Endothelial cell of umbilical vein (primary cell): ENCODE data around the gene AGRN. TPM values are rescaled to one million over a fixed set of nuclear protein-coding genes. Genes with fewer than 3 reads are reported as not detected.

Source experiments
- BruUV-seq: library from RNA; stranded (reverse); fragments of 400-500 nt; replicated peaks from 2 replicates; lab custom pipeline; 2021; lab: Mats Ljungman, UMichigan
- CTCF ChIA-PET: fragments of 300-600, 350-600 bp; sonication (Branson Sonifier 250); formaldehyde crosslinking; loops from one replicate; lab custom pipeline; 2021; ENCODE audit warnings: antibody characterized with exemption, inconsistent platforms; lab: Charles Lee
- POLR2A ChIA-PET: fragments of 300-600, 350-600 bp; sonication (Branson Sonifier 250); formaldehyde crosslinking; loops from one replicate; lab custom pipeline; 2021; ENCODE audit warnings: antibody characterized with exemption, inconsistent platforms; lab: Charles Lee
- DNase-seq: peaks from one replicate; pipeline ENCODE4 v3.0.0-alpha.2; 2011; ENCODE audit warnings: low read depth, low spot score
- FAIRE-seq: peaks from 2 replicates; lab custom pipeline; 2011; peaks lifted over from hg19 to GRCh38; lab: Jason Lieb, UNC
- H2AFZ ChIP-seq: 2 replicates; pipeline ENCODE4 v1.6.0; 2012; ENCODE audit warnings: low read depth, low read length, control low read depth, inconsistent platforms
- H3K27ac ChIP-seq: 2 replicates; pipeline ENCODE4 v1.5.1; 2011; ENCODE audit warnings: low read depth, mild to moderate bottlenecking, control low read depth, low read length, moderate library complexity; ENCODE audit not compliant: insufficient read depth
- H3K27me3 ChIP-seq, 2 experiments: 2 replicates each; pipeline versions ENCODE4 v1.6.0 to v1.6.1; 2011; ENCODE audit warnings: low read length in 2 of 2, mixed read lengths in 1 of 2; ENCODE audit not compliant: control insufficient read depth in 2 of 2, insufficient read depth in 2 of 2
- H3K36me3 ChIP-seq, 2 experiments: 2 replicates in 1 of 2; 3 replicates in 1 of 2; pipeline ENCODE4 v1.5.1; 2011; ENCODE audit warnings: low read length in 2 of 2, mild to moderate bottlenecking in 1 of 2, moderate library complexity in 1 of 2; ENCODE audit not compliant: control insufficient read depth in 2 of 2, insufficient read depth in 2 of 2; ENCODE audit errors: extremely low read depth in 1 of 2
- H3K4me1 ChIP-seq: 3 replicates; pipeline ENCODE4 v1.5.1; 2011; ENCODE audit warnings: mild to moderate bottlenecking, low read length; ENCODE audit not compliant: control insufficient read depth, insufficient read depth; ENCODE audit errors: extremely low read depth
- H3K4me2 ChIP-seq: 2 replicates; pipeline ENCODE4 v1.6.1; 2011; ENCODE audit warnings: low read length, control low read depth, mixed read lengths; ENCODE audit not compliant: insufficient read depth
- H3K4me3 ChIP-seq, 3 experiments: fragments of 200-600 bp in 1 of 3; sonication (generic), shearing (Covaris generic) in 1 of 3; replicated peaks in 1 of 3; 2 replicates each; pipeline ENCODE4 v1.5.1; 2011 to 2016; ENCODE audit warnings: control low read depth in 3 of 3, low read length in 3 of 3, mild to moderate bottlenecking in 2 of 3, inconsistent platforms in 1 of 3, low read depth in 1 of 3, moderate library complexity in 1 of 3; ENCODE audit not compliant: insufficient read depth in 1 of 3
- H3K79me2 ChIP-seq: 2 replicates; pipeline ENCODE4 v1.6.0; 2012; ENCODE audit warnings: low read length, inconsistent platforms; ENCODE audit not compliant: control insufficient read depth, insufficient read depth
- H3K9ac ChIP-seq: replicated peaks from 2 replicates; pipeline ENCODE3; 2011; ENCODE audit warnings: low read length, control low read depth; ENCODE audit not compliant: insufficient read depth; ENCODE audit errors: extremely low read depth
- H3K9me1 ChIP-seq: replicated peaks from 3 replicates; pipeline ENCODE4 v1.6.0; 2011; ENCODE audit warnings: mild to moderate bottlenecking, low read length; ENCODE audit not compliant: control insufficient read depth, insufficient read depth; ENCODE audit errors: extremely low read depth
- H3K9me3 ChIP-seq: replicated peaks from 2 replicates; pipeline ENCODE4 v1.5.1; 2012; ENCODE audit warnings: low read length, inconsistent platforms; ENCODE audit not compliant: control insufficient read depth, insufficient read depth
- H4K20me1 ChIP-seq: replicated peaks from 2 replicates; pipeline ENCODE3; 2011; ENCODE audit warnings: mild to moderate bottlenecking, low read length; ENCODE audit not compliant: control insufficient read depth, insufficient read depth; ENCODE audit errors: extremely low read depth
- CTCF ChIP-seq, 2 donors: IDR thresholded peaks; 1 replicate in 1 of 2; 2 replicates in 1 of 2; pipeline ENCODE4 v1.5.1; 2011; ENCODE audit warnings: low read length in 2 of 2, mild to moderate bottlenecking in 2 of 2, moderate library complexity in 2 of 2, control low read depth in 1 of 2, inconsistent platforms in 1 of 2, low read depth in 1 of 2; ENCODE audit not compliant: insufficient read depth in 1 of 2; ENCODE audit errors: extremely low read depth in 1 of 2
- EZH2 ChIP-seq: IDR thresholded peaks from 2 replicates; pipeline ENCODE4 v1.6.1; 2012; ENCODE audit warnings: borderline replicate concordance, low read depth, mild to moderate bottlenecking, moderate library complexity, low read length, inconsistent platforms; ENCODE audit not compliant: severe bottlenecking
- FOS ChIP-seq: IDR thresholded peaks from 2 replicates; pipeline ENCODE4 v1.6.1; 2011; ENCODE audit warnings: mild to moderate bottlenecking, low read length, moderate library complexity, borderline replicate concordance; ENCODE audit not compliant: insufficient read depth
- GATA2 ChIP-seq: IDR thresholded peaks from 2 replicates; pipeline ENCODE4 v1.7.0; 2011; ENCODE audit warnings: low read depth, mild to moderate bottlenecking, moderate library complexity, mixed read lengths, low read length; ENCODE audit not compliant: insufficient read length, insufficient read depth
- JUN ChIP-seq: IDR thresholded peaks from 2 replicates; pipeline ENCODE4 v1.6.1; 2011; ENCODE audit warnings: borderline replicate concordance, low read depth; ENCODE audit not compliant: insufficient read length, insufficient read depth
- MAX ChIP-seq: IDR thresholded peaks from 2 replicates; pipeline ENCODE4 v1.6.1; 2011; ENCODE audit not compliant: insufficient read depth, insufficient read length
- MYC ChIP-seq: IDR thresholded peaks from one replicate; pipeline ENCODE4 v1.6.1; 2011; ENCODE audit warnings: mild to moderate bottlenecking, low read depth, low read length
- POLR2A ChIP-seq: IDR thresholded peaks from 2 replicates; pipeline ENCODE4 v1.6.1; 2012; ENCODE audit warnings: low read depth, mild to moderate bottlenecking, control low read depth, low read length
- POLR2AphosphoS5 ChIP-seq: IDR thresholded peaks from 2 replicates; pipeline ENCODE4 v1.6.1; 2012; ENCODE audit warnings: low read depth, mild to moderate bottlenecking, control low read depth, low read length, moderate library complexity; ENCODE audit not compliant: insufficient read depth
- dilution Hi-C: fragments of 300-500 bp; cut with MboI; formaldehyde crosslinking; loops from one replicate; pipeline ENCODE4 v1.15.0; 2019; ENCODE audit warnings: low sequenced_read_pairs; ENCODE audit not compliant: extremely low pct_ligation_motif_present
- intact Hi-C: fragments of 100-400 bp; cut with micrococcal nuclease; formaldehyde crosslinking; loops from one replicate; pipeline ENCODE4 v1.10.0; 2022
- polyA plus RNA-seq, 4 experiments: library from polyadenylated mRNA; depleted of rRNA in 3 of 4; stranded (reverse) in 3 of 4; unstranded in 1 of 4; fragments of >200 nt; gene quantifications; 2 replicates each; pipeline versions ENCODE4 v1.2.1 to v1.2.3, GENCODE V29; 2011 to 2012; ENCODE audit warnings: missing spikeins in 1 of 4
- total RNA-seq: library from RNA; stranded (reverse); gene quantifications from 2 replicates; pipeline ENCODE4 v1.2.3, GENCODE V29; 2021

Gene AGRN
- total and polyA plus RNA-seq, 2 donors (not counting 3 experiments of a cell fraction or from before 2014, with no cell fraction given), result 66.6 to 67.8 TPM

GRCh38 chr1:1099506-1100183 is 79.7 kb downstream of the AGRN start:
- H3K9me3 ChIP-seq, result no peaks in the 10 kb centered on the region
- H4K20me1 ChIP-seq, result no peaks in the 10 kb centered on the region
- no peak overlapping the region for H3K4me2 ChIP-seq
- no peak for TF ChIP-seq EZH2
- TF ChIP-seq FOS, result no peak
- TF ChIP-seq JUN, result no peak
- TF ChIP-seq POLR2A, result no peak
- DNase-seq (no peak), FAIRE-seq (no peak)
- no peak overlapping the region for H3K27ac ChIP-seq
- no peak overlapping the region for H3K4me3 ChIP-seq
- POLR2A ChIA-PET, result no interaction called here
- no peak overlapping the region for H2AFZ ChIP-seq
- H3K9me1 ChIP-seq, result no peaks in the 10 kb centered on the region
- no peaks in the 10 kb centered on the region for H3K79me2 ChIP-seq
- no peak overlapping the region for H3K9ac ChIP-seq
- H3K27me3 ChIP-seq, result no peaks in the 10 kb centered on the region
- BruUV-seq, result no TSS peak
- CTCF ChIA-PET, result no interaction called here
- intact Hi-C loops, result no loop called here
- no peaks in the 10 kb centered on the region for H3K4me1 ChIP-seq
- no peaks in the 10 kb centered on the region for H3K36me3 ChIP-seq
- dilution Hi-C loops, result no loop called here

GRCh38 chr1:1100296-1100695 is 80.4 kb downstream of the AGRN start:
- POLR2A ChIA-PET, result no interaction called here
- no TSS peak for BruUV-seq
- no peak for TF ChIP-seq POLR2A
- TF ChIP-seq POLR2AphosphoS5, result no peak
- no peak for TF ChIP-seq EZH2
- no peak for TF ChIP-seq GATA2
- no peak for TF ChIP-seq MAX
- no peak for TF ChIP-seq FOS
- TF ChIP-seq MYC, result no peak
- TF ChIP-seq JUN, result no peak
- TF ChIP-seq CTCF (IDR thresholded peaks at IDR 0.05; ENCODE audit: extremely low read depth in 1 of 2, insufficient read depth in 1 of 2, low read depth in 1 of 2, low read length in 2 of 2), result no peak
- no peaks in the 10 kb centered on the region for H3K27me3 ChIP-seq
- no peaks in the 10 kb centered on the region for H3K4me1 ChIP-seq
- H4K20me1 ChIP-seq, result no peaks in the 10 kb centered on the region
- no peak overlapping the region for H3K4me3 ChIP-seq
- H3K36me3 ChIP-seq, result no peaks in the 10 kb centered on the region
- DNase-seq (no peak), FAIRE-seq (no peak)
- H3K4me2 ChIP-seq, result no peak overlapping the region
- H3K9ac ChIP-seq, result no peak overlapping the region
- no peaks in the 10 kb centered on the region for H3K79me2 ChIP-seq
- H3K9me1 ChIP-seq, result no peaks in the 10 kb centered on the region
- H3K9me3 ChIP-seq, result no peaks in the 10 kb centered on the region
- CTCF ChIA-PET, result no interaction called here
- dilution Hi-C loops (no loop called here), intact Hi-C loops (no loop called here)
- H2AFZ ChIP-seq, result no peak overlapping the region
- H3K27ac ChIP-seq, result no peak overlapping the region
